GM12878 (cell line): ENCODE data around the gene PSIP1. TPM values are rescaled to one million over a fixed set of nuclear protein-coding genes. Genes with fewer than 3 reads are reported as not detected.

Experiments used
- ATAC-seq: fragments of 200-7000 bp; cut with Tn5 transposase; 3 replicates; pipeline ENCODE4 v1.9.1; 2020; ENCODE audit warnings: mild to moderate bottlenecking, moderate library complexity
- BruUV-seq: library from RNA; stranded (reverse); fragments of 400-500 nt; replicated peaks from 2 replicates; lab custom pipeline; 2021; lab: Mats Ljungman, UMichigan
- CTCF ChIA-PET: fragments of 300-600 bp; sonication (Branson Sonifier 250); formaldehyde crosslinking; extraction: SDS; loops from one replicate; lab custom pipeline; 2021; ENCODE audit warnings: inconsistent platforms; lab: Yijun Ruan, JAX
- POLR2A ChIA-PET: fragments of 350-600 bp; formaldehyde crosslinking; extraction: SDS; loops from one replicate; lab custom pipeline; 2021; ENCODE audit warnings: inconsistent platforms; lab: Charles Lee
- RAD21 ChIA-PET: fragments of 300-600 bp; sonication (Branson Sonifier 250); formaldehyde crosslinking; loops from one replicate; lab custom pipeline; 2023; ENCODE audit warnings: antibody characterized with exemption; ENCODE audit not compliant: unreplicated experiment; lab: Charles Lee
- SMC1A ChIA-PET: fragments of 300-600 bp; sonication (Branson Sonifier 250); formaldehyde crosslinking; loops from one replicate; lab custom pipeline; 2023; ENCODE audit not compliant: unreplicated experiment, uncharacterized antibody; lab: Charles Lee
- DNase-seq: peaks from one replicate; pipeline ENCODE4 v3.0.0-alpha.2; 2011; ENCODE audit warnings: low read depth, low spot score
- FAIRE-seq: peaks from 3 replicates; lab custom pipeline; 2011; peaks lifted over from hg19 to GRCh38; lab: Jason Lieb, UNC
- H2AFZ ChIP-seq: 2 replicates; pipeline ENCODE4 v1.6.0; 2011; ENCODE audit warnings: low read depth, low read length, control low read depth; ENCODE audit not compliant: control insufficient read depth
- H3K27ac ChIP-seq: 2 replicates; pipeline ENCODE4 v1.5.1; 2011; ENCODE audit warnings: control low read depth; ENCODE audit not compliant: control insufficient read depth, insufficient read depth
- H3K27me3 ChIP-seq, 2 experiments: replicated peaks in 1 of 2; 2 replicates each; pipeline versions ENCODE4 v1.6.0 to v1.6.1; 2011; ENCODE audit warnings: low read length in 1 of 2; ENCODE audit not compliant: control insufficient read depth in 2 of 2, insufficient read depth in 2 of 2
- H3K36me3 ChIP-seq, 2 experiments: 2 replicates each; pipeline ENCODE4 v1.5.1; 2011; ENCODE audit warnings: low read length in 1 of 2; ENCODE audit not compliant: control insufficient read depth in 2 of 2, insufficient read depth in 2 of 2
- H3K4me1 ChIP-seq: 2 replicates; pipeline ENCODE4 v1.6.1; 2011; ENCODE audit warnings: mild to moderate bottlenecking, low read length, moderate library complexity, mixed read lengths; ENCODE audit not compliant: control insufficient read depth, insufficient read depth
- H3K4me2 ChIP-seq: 2 replicates; pipeline ENCODE4 v1.6.0; 2011; ENCODE audit warnings: control low read depth; ENCODE audit not compliant: control insufficient read depth, insufficient read depth
- H3K4me3 ChIP-seq: fragments of 200-600 bp; sonication (generic); 2 replicates; pipeline ENCODE4 v1.5.1; 2016
- H3K79me2 ChIP-seq: 2 replicates; pipeline ENCODE4 v1.6.0; 2011; ENCODE audit warnings: low read length; ENCODE audit not compliant: control insufficient read depth, insufficient read depth
- H3K9ac ChIP-seq: 2 replicates; pipeline ENCODE4 v1.8.0; 2011; ENCODE audit warnings: low read length, control low read depth, mixed read lengths; ENCODE audit not compliant: control insufficient read depth, insufficient read depth
- H3K9me3 ChIP-seq: replicated peaks from 3 replicates; pipeline ENCODE4 v1.5.1; 2011; ENCODE audit warnings: mild to moderate bottlenecking, low read length; ENCODE audit not compliant: control insufficient read depth, insufficient read depth
- H4K20me1 ChIP-seq: 2 replicates; pipeline ENCODE4 v1.6.0; 2011; ENCODE audit not compliant: control insufficient read depth, insufficient read depth
- BCLAF1 ChIP-seq: fragments of 450-650 bp; IDR thresholded peaks from 2 replicates; pipeline ENCODE4 v1.6.1; 2017; ENCODE audit warnings: antibody characterized with exemption, mild to moderate bottlenecking, moderate library complexity
- CHD1 ChIP-seq: IDR thresholded peaks from 2 replicates; pipeline ENCODE4 v1.6.1; 2012; ENCODE audit warnings: low read depth, low read length, improper control_type of control experiment
- CUX1 ChIP-seq: IDR thresholded peaks from 2 replicates; pipeline ENCODE4 v1.6.1; 2012; ENCODE audit warnings: improper control_type of control experiment, low read depth, low read length; ENCODE audit not compliant: insufficient replicate concordance
- HDAC2 ChIP-seq: fragments of 200-600 bp; sonication (generic); IDR thresholded peaks from 2 replicates; pipeline ENCODE4 v1.6.1; 2017
- NFIC ChIP-seq: IDR thresholded peaks from 2 replicates; pipeline ENCODE4 v1.6.1; 2012; ENCODE audit warnings: low read depth, mild to moderate bottlenecking, inconsistent platforms, low read length, moderate library complexity
- PAX8 ChIP-seq: fragments of 450-650 bp; IDR thresholded peaks from 2 replicates; pipeline ENCODE4 v1.6.1; 2017; ENCODE audit warnings: mild to moderate bottlenecking, moderate library complexity
- RFX5 ChIP-seq: IDR thresholded peaks from 2 replicates; pipeline ENCODE4 v1.6.1; 2011; ENCODE audit warnings: low read depth, low read length, improper control_type of control experiment
- SREBF1 ChIP-seq: IDR thresholded peaks from 2 replicates; pipeline ENCODE4 v1.6.1; 2012; ENCODE audit warnings: mild to moderate bottlenecking, low read length
- SREBF2 ChIP-seq: IDR thresholded peaks from 2 replicates; pipeline ENCODE4 v1.6.1; 2012; ENCODE audit warnings: mild to moderate bottlenecking, low read length
- TBL1XR1 ChIP-seq: IDR thresholded peaks from 2 replicates; pipeline ENCODE4 v1.6.1; 2012; ENCODE audit warnings: low read depth, low read length, improper control_type of control experiment
- YY1 ChIP-seq: IDR thresholded peaks from 2 replicates; pipeline ENCODE4 v1.6.1; 2011; ENCODE audit warnings: low read depth, mild to moderate bottlenecking, low read length
- WGBS: methylation state at CpG from one replicate; pipeline ENCODE4 v1.1.6; 2016; ENCODE audit warnings: low lambda C conversion rate; ENCODE audit not compliant: insufficient replicate concordance, insufficient coverage; ENCODE audit errors: missing lambda C conversion rate; 5-methylcytosine and 5-hydroxymethylcytosine counted together
- in situ Hi-C: fragments of 300-500 bp; cut with MboI; formaldehyde crosslinking; loops from 9 replicates; pipeline ENCODE4 v1.14.3; 2018; ENCODE audit warnings: mixed read lengths
- intact Hi-C: fragments of 100-400 bp; cut with micrococcal nuclease; formaldehyde crosslinking; loops from one replicate; pipeline ENCODE4 v1.14.2; 2022; ENCODE audit not compliant: unreplicated experiment
- polyA plus RNA-seq, 11 experiments: library from polyadenylated mRNA; depleted of rRNA in 4 of 11; unstranded in 6 of 11; stranded (reverse) in 5 of 11; fragments of >200 nt; fragmentation: Nextera tagmentation in 4 of 11; fragmentation: Illumina TruSeq in 1 of 11; extraction: Ambion mirVana in 4 of 11; extraction: Trizol in 1 of 11; gene quantifications; 1 replicate in 1 of 11; 2 replicates in 10 of 11; pipeline versions ENCODE4 v1.2.1 to v1.2.3, GENCODE V29; 2011 to 2016; ENCODE audit warnings: inconsistent platforms in 2 of 11, missing spikeins in 2 of 11, low read depth in 1 of 11
- total RNA-seq, 4 experiments: library from RNA; depleted of rRNA in 3 of 4; stranded (reverse); fragments of >200 nt in 3 of 4; fragmentation: Illumina TruSeq in 1 of 4; extraction: Trizol in 1 of 4; gene quantifications; 2 replicates each; pipeline versions ENCODE4 v1.2.1 to v1.2.3, GENCODE V29; 2013 to 2021
- TF ChIP-seq, protein P1 (sequence below): fragments of 450-650 bp; IDR thresholded peaks from 2 replicates; pipeline ENCODE4 v1.6.1; 2017; ENCODE audit warnings: mild to moderate bottlenecking, low read depth, inconsistent platforms; ENCODE audit not compliant: poor library complexity, severe bottlenecking

The PSIP1 gene
- total and polyA plus RNA-seq, 10 of the 15 experiments (the other 5 are each of a cell fraction or from before 2014, with no cell fraction given): 75.5 to 299 (median 173) TPM

DNA sequence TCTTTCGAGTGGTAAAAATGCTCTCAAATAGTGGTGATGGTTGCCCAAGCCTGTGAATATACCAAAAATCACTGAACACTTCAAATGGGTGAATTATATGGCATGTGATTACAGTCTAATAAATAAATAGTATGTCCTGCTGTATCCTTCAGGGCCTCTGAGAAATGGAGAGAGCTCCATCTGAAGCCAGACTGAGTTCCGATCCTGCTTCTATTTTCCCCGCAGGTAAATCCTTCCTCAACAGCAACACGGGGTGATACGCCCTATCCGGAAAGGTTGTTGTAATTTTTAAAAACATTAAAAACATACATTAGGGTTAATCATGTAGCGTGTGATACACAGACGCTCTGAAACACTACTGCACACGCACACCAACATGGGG is 88.8 kb downstream of the PSIP1 start:
- Histone ChIP-seq H3K4me3 (peak overlapping the region; percentile 86), H3K4me2 (peak overlapping the region; percentile 78), H3K9ac (peak overlapping the region; percentile 82), H3K27ac (peak overlapping the region; percentile 41), H3K27me3 (no peaks in the 10 kb centered on the region), H4K20me1 (no peaks in the 10 kb centered on the region), H3K79me2 (peaks cover 39% of the 10 kb centered on the region), H3K36me3 (0 out of 4 replicates have a peak, but pooled peaks cover 0 to 4% of the 10 kb centered on the region in 2 experiments), H2AFZ (peak overlapping the region; percentile 91), H3K4me1 (peaks cover 8% of the 10 kb centered on the region; the same call in 1 of the 2 replicates), H3K9me3 (no peaks in the 10 kb centered on the region)
- DNase-seq: no peak
- no peak for FAIRE-seq
- ATAC-seq: no peak
- BruUV-seq: no TSS peak
- SMC1A ChIA-PET: interaction anchor here (0.8 to 1.5 kb wide), 4 partner anchors 17 to 144 kb away, joined by 3 to 4 read pairs (median 4); no protein-coding TSS in a partner anchor
- CTCF ChIA-PET: interaction anchor here (0.8 to 3.7 kb wide), 3 partner anchors 82 to 131 kb away, joined by 3 to 23 read pairs (median 5); partner anchors contain the start of gene CCDC171
- WGBS: 16% methylated on average over 9 of the region's 9 CpGs
- RAD21 ChIA-PET: interaction anchor here (0.8 to 1.1 kb wide), 2 partner anchors 108 to 131 kb away, joined by 4 to 6 read pairs; partner anchors contain the start of gene CCDC171
- intact Hi-C loops: loop anchor here (2.0 to 5.0 kb wide), 3 partner anchors 111 to 185 kb away; partner anchors contain the start of gene TTC39B
- POLR2A ChIA-PET: interaction anchor here (0.5 to 0.6 kb wide), 2 partner anchors 62 to 122 kb away, joined by 3 to 5 read pairs; no protein-coding TSS in a partner anchor
- in situ Hi-C loops: no loop called here
- TF ChIP-seq PAX8 (peak; percentile 50; the same call in 1 of the 2 replicates), YY1 (no peak), RFX5 (no peak), TBL1XR1 (no peak), CUX1 (no peak), SREBF1 (no peak), SREBF2 (no peak), HDAC2 (no peak), CHD1 (no peak), BCLAF1 (no peak), NFIC (no peak; the same call in 1 of the 2 replicates)
- TF ChIP-seq, protein P1, sequence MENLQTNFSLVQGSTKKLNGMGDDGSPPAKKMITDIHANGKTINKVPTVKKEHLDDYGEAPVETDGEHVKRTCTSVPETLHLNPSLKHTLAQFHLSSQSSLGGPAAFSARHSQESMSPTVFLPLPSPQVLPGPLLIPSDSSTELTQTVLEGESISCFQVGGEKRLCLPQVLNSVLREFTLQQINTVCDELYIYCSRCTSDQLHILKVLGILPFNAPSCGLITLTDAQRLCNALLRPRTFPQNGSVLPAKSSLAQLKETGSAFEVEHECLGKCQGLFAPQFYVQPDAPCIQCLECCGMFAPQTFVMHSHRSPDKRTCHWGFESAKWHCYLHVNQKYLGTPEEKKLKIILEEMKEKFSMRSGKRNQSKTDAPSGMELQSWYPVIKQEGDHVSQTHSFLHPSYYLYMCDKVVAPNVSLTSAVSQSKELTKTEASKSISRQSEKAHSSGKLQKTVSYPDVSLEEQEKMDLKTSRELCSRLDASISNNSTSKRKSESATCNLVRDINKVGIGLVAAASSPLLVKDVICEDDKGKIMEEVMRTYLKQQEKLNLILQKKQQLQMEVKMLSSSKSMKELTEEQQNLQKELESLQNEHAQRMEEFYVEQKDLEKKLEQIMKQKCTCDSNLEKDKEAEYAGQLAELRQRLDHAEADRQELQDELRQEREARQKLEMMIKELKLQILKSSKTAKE: peak; percentile 42
